Measurements from ENCODE around the gene GRIK1.

The GRIK1 gene

DNA sequence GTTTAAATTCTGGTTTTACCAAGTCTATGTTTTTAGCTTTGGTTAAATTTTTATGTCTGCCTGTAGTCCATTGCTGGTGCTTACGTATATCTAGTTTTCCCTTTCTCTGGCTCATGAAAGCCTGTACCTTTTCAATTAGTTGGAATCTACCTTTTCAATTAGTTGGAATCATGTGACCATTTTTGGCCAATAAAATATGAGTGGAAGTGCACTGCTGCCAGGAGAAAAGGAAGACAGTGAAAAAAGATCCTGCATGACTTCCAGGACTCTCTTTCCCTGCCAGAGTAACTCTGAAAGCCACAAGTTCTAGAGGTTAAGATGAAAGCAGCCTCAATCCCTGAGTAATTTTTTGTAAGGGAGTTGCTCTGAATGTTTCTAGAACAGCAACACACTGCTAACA lies 2.2 kb upstream of the GRIK1 start:
- H3K9me3 ChIP-seq (ENCODE audit: control insufficient read depth, insufficient read depth, low read length) = peaks cover 3% of the 10 kb centered on the region; the same call in 1 of the 2 replicates
- H3K4me1 ChIP-seq (ENCODE audit: control insufficient read depth, low read length) = no peaks in the 10 kb centered on the region
- no peaks in the 10 kb centered on the region for H3F3A ChIP-seq (ENCODE audit: control insufficient read depth, insufficient read depth)
- no peaks in the 10 kb centered on the region for H3K9me2 ChIP-seq (replicated peaks; ENCODE audit: control insufficient read depth, low read length)
- H3K27ac ChIP-seq (ENCODE audit: low read depth, low read length) = no peak overlapping the region
- no peaks in the 10 kb centered on the region for H3K36me3 ChIP-seq (ENCODE audit: control insufficient read depth, low read length)
- no peaks in the 10 kb centered on the region for H3K27me3 ChIP-seq (ENCODE audit: control insufficient read depth, low read length)
- H3K4me3 ChIP-seq (ENCODE audit: low read length) = no peak overlapping the region
- TF ChIP-seq, protein P1, sequence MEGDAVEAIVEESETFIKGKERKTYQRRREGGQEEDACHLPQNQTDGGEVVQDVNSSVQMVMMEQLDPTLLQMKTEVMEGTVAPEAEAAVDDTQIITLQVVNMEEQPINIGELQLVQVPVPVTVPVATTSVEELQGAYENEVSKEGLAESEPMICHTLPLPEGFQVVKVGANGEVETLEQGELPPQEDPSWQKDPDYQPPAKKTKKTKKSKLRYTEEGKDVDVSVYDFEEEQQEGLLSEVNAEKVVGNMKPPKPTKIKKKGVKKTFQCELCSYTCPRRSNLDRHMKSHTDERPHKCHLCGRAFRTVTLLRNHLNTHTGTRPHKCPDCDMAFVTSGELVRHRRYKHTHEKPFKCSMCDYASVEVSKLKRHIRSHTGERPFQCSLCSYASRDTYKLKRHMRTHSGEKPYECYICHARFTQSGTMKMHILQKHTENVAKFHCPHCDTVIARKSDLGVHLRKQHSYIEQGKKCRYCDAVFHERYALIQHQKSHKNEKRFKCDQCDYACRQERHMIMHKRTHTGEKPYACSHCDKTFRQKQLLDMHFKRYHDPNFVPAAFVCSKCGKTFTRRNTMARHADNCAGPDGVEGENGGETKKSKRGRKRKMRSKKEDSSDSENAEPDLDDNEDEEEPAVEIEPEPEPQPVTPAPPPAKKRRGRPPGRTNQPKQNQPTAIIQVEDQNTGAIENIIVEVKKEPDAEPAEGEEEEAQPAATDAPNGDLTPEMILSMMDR (IDR thresholded peaks at IDR 0.05; ENCODE audit: low read depth, low read length, poor library complexity, severe bottlenecking) = no peak
- no peak for TF ChIP-seq EZH2phosphoT487 (IDR thresholded peaks at IDR 0.05; ENCODE audit: borderline replicate concordance, low read length)
- H4K20me1 ChIP-seq (ENCODE audit: control insufficient read depth, insufficient read depth, low read depth, low read length) = no peaks in the 10 kb centered on the region
- no peaks in the 10 kb centered on the region for H3K79me2 ChIP-seq (ENCODE audit: control insufficient read depth, low read length)
- H3K4me2 ChIP-seq (ENCODE audit: low read length) = no peak overlapping the region

DNA sequence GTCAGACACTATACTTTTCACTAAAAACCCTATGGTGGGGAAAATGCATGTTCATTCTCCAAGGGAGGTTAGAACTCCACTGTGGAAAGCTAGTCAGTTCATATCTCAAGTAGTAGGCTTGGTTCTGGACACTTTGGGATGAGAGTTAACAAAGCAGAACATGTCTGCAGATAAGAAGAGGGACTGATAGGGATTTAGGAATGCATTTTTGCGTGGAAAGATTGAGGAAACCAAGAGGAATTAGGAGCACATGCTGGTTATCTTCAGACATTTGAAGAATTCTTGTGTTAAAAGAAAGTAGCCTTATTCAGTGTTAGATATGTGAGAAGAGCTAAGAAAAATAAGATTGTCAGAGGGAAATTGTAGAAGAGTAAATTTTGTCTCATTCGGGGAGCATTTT lies 1.2 kb upstream of the GRIK1 start:
- H3K9me2 ChIP-seq (replicated peaks; ENCODE audit: control insufficient read depth, low read length) = no peaks in the 10 kb centered on the region
- H3K4me3 ChIP-seq (ENCODE audit: low read length) = no peak overlapping the region
- H3K9me3 ChIP-seq (ENCODE audit: control insufficient read depth, insufficient read depth, low read length) = peaks cover 3% of the 10 kb centered on the region; the same call in 1 of the 2 replicates
- H3K4me1 ChIP-seq (ENCODE audit: control insufficient read depth, low read length) = no peaks in the 10 kb centered on the region
- no peaks in the 10 kb centered on the region for H4K20me1 ChIP-seq (ENCODE audit: control insufficient read depth, insufficient read depth, low read depth, low read length)
- H3F3A ChIP-seq (ENCODE audit: control insufficient read depth, insufficient read depth) = no peaks in the 10 kb centered on the region
- no peak overlapping the region for H3K27ac ChIP-seq (ENCODE audit: low read depth, low read length)
- TF ChIP-seq EZH2phosphoT487 (IDR thresholded peaks at IDR 0.05; ENCODE audit: borderline replicate concordance, low read length) = no peak
- TF ChIP-seq, protein P1 (IDR thresholded peaks at IDR 0.05; ENCODE audit: low read depth, low read length, poor library complexity, severe bottlenecking) = no peak
- no peaks in the 10 kb centered on the region for H3K36me3 ChIP-seq (ENCODE audit: control insufficient read depth, low read length)
- H3K4me2 ChIP-seq (ENCODE audit: low read length) = no peak overlapping the region
- H3K27me3 ChIP-seq (ENCODE audit: control insufficient read depth, low read length) = no peaks in the 10 kb centered on the region
- no peaks in the 10 kb centered on the region for H3K79me2 ChIP-seq (ENCODE audit: control insufficient read depth, low read length)

DNA sequence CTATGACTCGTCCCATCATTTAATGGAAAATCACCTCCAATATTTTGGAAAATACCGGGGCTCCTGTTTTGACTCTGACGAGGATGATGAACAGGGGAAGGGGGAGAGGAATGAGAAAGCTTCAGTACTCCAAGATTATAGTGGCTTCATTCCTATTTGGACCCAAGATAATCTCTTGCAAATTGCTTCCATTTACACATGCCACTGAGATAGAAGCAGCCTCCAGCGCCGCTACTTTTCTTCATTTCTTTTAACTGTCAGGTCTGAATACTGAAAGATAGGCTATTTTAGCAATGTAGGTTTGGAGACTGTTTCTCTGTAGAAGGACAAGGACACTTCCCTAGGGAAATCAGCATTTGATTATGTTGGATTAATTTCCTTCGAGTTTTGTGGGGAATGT lies 565 bp upstream of the GRIK1 start:
- TF ChIP-seq, protein P1 (IDR thresholded peaks at IDR 0.05; ENCODE audit: low read depth, low read length, poor library complexity, severe bottlenecking) = no peak
- no peak for TF ChIP-seq EZH2phosphoT487 (IDR thresholded peaks at IDR 0.05; ENCODE audit: borderline replicate concordance, low read length)
- Histone ChIP-seq H3K27ac (ENCODE audit: low read depth, low read length) (no peak overlapping the region), H3K36me3 (ENCODE audit: control insufficient read depth, low read length) (no peaks in the 10 kb centered on the region), H4K20me1 (ENCODE audit: control insufficient read depth, insufficient read depth, low read depth, low read length) (no peaks in the 10 kb centered on the region), H3K27me3 (ENCODE audit: control insufficient read depth, low read length) (no peaks in the 10 kb centered on the region), H3K9me2 (replicated peaks; ENCODE audit: control insufficient read depth, low read length) (no peaks in the 10 kb centered on the region), H3K4me3 (ENCODE audit: low read length) (no peak overlapping the region), H3K4me1 (ENCODE audit: control insufficient read depth, low read length) (no peaks in the 10 kb centered on the region), H3F3A (ENCODE audit: control insufficient read depth, insufficient read depth) (no peaks in the 10 kb centered on the region), H3K79me2 (ENCODE audit: control insufficient read depth, low read length) (no peaks in the 10 kb centered on the region), H3K9me3 (ENCODE audit: control insufficient read depth, insufficient read depth, low read length) (peaks cover 3% of the 10 kb centered on the region; the same call in 1 of the 2 replicates), H3K4me2 (ENCODE audit: low read length) (no peak overlapping the region)

Data from DOHH2 (cell line).